SU-DHL-6 (cell line): ENCODE data around the gene SNX12.

Source experiments
- H2AFZ ChIP-seq: fragments of 200-600 bp; sonication (generic); 2 replicates; pipeline ENCODE4 v1.6.1; 2014; ENCODE audit warnings: low read depth, mild to moderate bottlenecking, moderate library complexity, mixed read lengths, antibody characterized with exemption, low read length; ENCODE audit not compliant: severe bottlenecking
- H3F3A ChIP-seq: fragments of 200-600 bp; shearing (Covaris generic); 2 replicates; pipeline ENCODE4 v1.6.0; 2016; ENCODE audit warnings: antibody characterized with exemption, mild to moderate bottlenecking; ENCODE audit not compliant: insufficient read depth
- H3K27ac ChIP-seq: fragments of 200-600 bp; sonication (generic); 2 replicates; pipeline ENCODE4 v1.5.1; 2016; ENCODE audit warnings: low read depth, mild to moderate bottlenecking, low read length, moderate library complexity, mixed read lengths
- H3K27me3 ChIP-seq: fragments of 200-600 bp; sonication (generic), shearing (Covaris generic); 2 replicates; pipeline ENCODE4 v1.6.0; 2014; ENCODE audit warnings: mild to moderate bottlenecking, low read length
- H3K36me3 ChIP-seq: fragments of 200-600 bp; sonication (generic); 2 replicates; pipeline ENCODE4 v1.6.1; 2014; ENCODE audit warnings: mild to moderate bottlenecking, low read length, mixed read lengths
- H3K4me2 ChIP-seq: fragments of 300-600, 200-600 bp; shearing (Covaris generic), sonication (generic); 2 replicates; pipeline ENCODE4 v1.6.0; 2014; ENCODE audit warnings: low read length, low read depth, mild to moderate bottlenecking; ENCODE audit not compliant: poor library complexity, severe bottlenecking
- H3K4me3 ChIP-seq: fragments of 200-600 bp; sonication (generic); 2 replicates; pipeline ENCODE4 v1.5.1; 2014; ENCODE audit warnings: antibody characterized with exemption, low read length, mild to moderate bottlenecking, mixed read lengths; ENCODE audit not compliant: insufficient read depth, poor library complexity, severe bottlenecking
- H3K79me2 ChIP-seq: fragments of 200-600 bp; sonication (generic); 2 replicates; pipeline ENCODE4 v1.6.1; 2014; ENCODE audit warnings: mild to moderate bottlenecking, low read length, moderate library complexity; ENCODE audit not compliant: insufficient read depth
- H3K9ac ChIP-seq: fragments of 200-600 bp; sonication (generic); 2 replicates; pipeline ENCODE4 v1.7.0; 2014; ENCODE audit warnings: mild to moderate bottlenecking, low read length
- H3K9me2 ChIP-seq: fragments of 200-600 bp; sonication (generic); replicated peaks from 2 replicates; pipeline ENCODE4 v1.6.1; 2014; ENCODE audit warnings: low read length; ENCODE audit not compliant: insufficient read depth
- H3K9me3 ChIP-seq: fragments of 200-600 bp; sonication (generic); 2 replicates; pipeline ENCODE4 v1.6.1; 2014; ENCODE audit warnings: low read length, mixed read lengths; ENCODE audit not compliant: insufficient read depth
- H4K20me1 ChIP-seq: fragments of 200-600 bp; sonication (generic); 2 replicates; pipeline ENCODE4 v1.6.1; 2014; ENCODE audit warnings: low read depth, mild to moderate bottlenecking, antibody characterized with exemption, low read length, moderate library complexity, mixed read lengths
- CTCF ChIP-seq: fragments of 200-600 bp; sonication (generic); IDR thresholded peaks from one replicate; pipeline ENCODE4 v1.5.1; 2017; ENCODE audit warnings: antibody characterized with exemption, mild to moderate bottlenecking, low read length, moderate library complexity; ENCODE audit not compliant: insufficient read depth, poor library complexity, severe bottlenecking
- EZH2phosphoT487 ChIP-seq: fragments of 200-600 bp; sonication (generic), shearing (Covaris generic); conservative IDR thresholded peaks from 2 replicates; pipeline ENCODE4 v1.6.1; 2018; ENCODE audit warnings: mild to moderate bottlenecking, antibody characterized with exemption, low read length, moderate library complexity, mixed read lengths

Gene SNX12

GRCh38 chrX:71082124-71082647, 14.1 kb upstream of the SNX12 start:
- Histone ChIP-seq H3F3A (no peaks in the 10 kb centered on the region), H3K9me2 (no peaks in the 10 kb centered on the region), H4K20me1 (no peaks in the 10 kb centered on the region), H3K36me3 (no peaks in the 10 kb centered on the region), H3K9me3 (no peaks in the 10 kb centered on the region), H3K4me2 (no peak overlapping the region), H2AFZ (no peak overlapping the region), H3K4me3 (no peak overlapping the region), H3K27me3 (no peaks in the 10 kb centered on the region), H3K27ac (no peak overlapping the region), H3K9ac (no peak overlapping the region), H3K79me2 (no peaks in the 10 kb centered on the region)
- no peak for TF ChIP-seq EZH2phosphoT487
- no peak for TF ChIP-seq CTCF

DNA sequence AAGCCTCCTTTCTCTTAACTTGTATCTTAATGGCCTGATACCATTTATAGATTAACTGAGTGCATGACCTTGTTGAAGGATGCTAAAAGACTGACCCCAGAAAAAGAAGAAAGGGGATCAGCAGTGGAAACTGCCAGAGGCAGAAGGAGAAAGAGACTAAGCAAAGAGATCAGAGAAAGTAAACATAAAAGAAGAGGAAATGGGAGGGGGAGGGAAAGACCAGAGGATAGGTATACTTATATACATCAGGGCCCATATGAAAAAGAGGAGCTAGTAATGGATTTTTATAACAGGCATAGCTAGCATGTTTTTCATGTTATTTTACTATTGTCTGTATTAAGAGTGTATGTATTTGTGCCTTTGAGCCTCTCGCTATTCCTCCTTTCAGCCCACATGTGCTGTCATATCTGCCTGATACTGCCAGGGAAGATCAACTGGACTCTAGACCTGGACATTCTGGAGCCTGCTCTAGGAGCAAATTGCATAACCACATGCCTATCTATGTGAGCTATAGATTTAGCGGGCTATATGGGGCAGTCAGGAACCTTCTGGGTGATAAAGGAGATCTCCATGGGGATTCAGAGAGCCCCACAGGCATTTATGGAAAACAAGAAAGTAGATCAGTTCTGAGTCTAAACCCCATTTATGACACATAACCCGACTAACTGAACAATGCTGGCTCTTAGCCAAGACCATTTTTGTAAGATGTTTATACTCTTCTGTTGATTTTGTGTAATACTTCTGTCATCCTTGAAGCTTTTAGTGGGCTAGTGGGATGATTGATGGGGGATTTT, 13.4 kb upstream of the SNX12 start:
- no peak overlapping the region for H3K27ac ChIP-seq
- H3K9me2 ChIP-seq = no peaks in the 10 kb centered on the region
- H4K20me1 ChIP-seq = no peaks in the 10 kb centered on the region
- H3K4me2 ChIP-seq = no peak overlapping the region
- no peaks in the 10 kb centered on the region for H3F3A ChIP-seq
- H3K9me3 ChIP-seq = no peaks in the 10 kb centered on the region
- H2AFZ ChIP-seq = no peak overlapping the region
- H3K4me3 ChIP-seq = no peak overlapping the region
- TF ChIP-seq EZH2phosphoT487 (no peak), CTCF (no peak)
- no peaks in the 10 kb centered on the region for H3K27me3 ChIP-seq
- H3K9ac ChIP-seq = no peak overlapping the region
- H3K36me3 ChIP-seq = no peaks in the 10 kb centered on the region
- H3K79me2 ChIP-seq = no peaks in the 10 kb centered on the region

DNA sequence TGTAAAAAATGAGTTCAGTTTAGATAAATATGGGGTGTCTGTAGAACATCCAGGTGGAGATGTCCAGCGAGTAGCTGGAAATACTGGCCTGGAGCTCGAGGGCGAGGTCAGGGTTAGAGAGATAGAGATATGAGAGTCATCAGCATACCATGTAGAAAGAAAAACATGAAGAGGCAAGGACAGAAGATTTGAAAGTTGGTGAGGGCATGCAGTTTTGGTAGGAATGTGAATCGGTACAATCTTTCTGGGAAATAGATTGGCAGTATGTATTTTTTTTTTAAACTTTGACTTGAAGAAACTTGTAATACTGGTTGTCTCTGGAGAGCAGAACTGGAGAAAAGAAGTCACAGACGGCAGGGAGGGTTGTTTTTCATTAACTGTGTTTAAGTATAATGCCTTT, 2.4 kb upstream of the SNX12 start:
- Histone ChIP-seq H4K20me1 (no peaks in the 10 kb centered on the region), H2AFZ (no peak overlapping the region), H3K27me3 (no peaks in the 10 kb centered on the region), H3K79me2 (peaks cover 21% of the 10 kb centered on the region), H3F3A (peaks cover 7% of the 10 kb centered on the region; the same call in 1 of the 2 replicates), H3K36me3 (no peaks in the 10 kb centered on the region), H3K9ac (no peak overlapping the region), H3K9me2 (no peaks in the 10 kb centered on the region), H3K9me3 (no peaks in the 10 kb centered on the region), H3K27ac (no peak overlapping the region), H3K4me3 (no peak overlapping the region), H3K4me2 (no peak overlapping the region)
- TF ChIP-seq EZH2phosphoT487 (no peak), CTCF (no peak)
